Erythroblast (primary cell): ENCODE results near the gene MLANA.

Experiments
- GATA1 ChIP-seq: IDR thresholded peaks from 2 replicates; pipeline ENCODE4 v1.6.1; 2011; ENCODE audit warnings: low read depth, mild to moderate bottlenecking, control low read depth, low read length, moderate library complexity
- POLR2A ChIP-seq: IDR thresholded peaks from 2 replicates; pipeline ENCODE4 v1.6.1; 2011; ENCODE audit warnings: mild to moderate bottlenecking, low read length

DNA sequence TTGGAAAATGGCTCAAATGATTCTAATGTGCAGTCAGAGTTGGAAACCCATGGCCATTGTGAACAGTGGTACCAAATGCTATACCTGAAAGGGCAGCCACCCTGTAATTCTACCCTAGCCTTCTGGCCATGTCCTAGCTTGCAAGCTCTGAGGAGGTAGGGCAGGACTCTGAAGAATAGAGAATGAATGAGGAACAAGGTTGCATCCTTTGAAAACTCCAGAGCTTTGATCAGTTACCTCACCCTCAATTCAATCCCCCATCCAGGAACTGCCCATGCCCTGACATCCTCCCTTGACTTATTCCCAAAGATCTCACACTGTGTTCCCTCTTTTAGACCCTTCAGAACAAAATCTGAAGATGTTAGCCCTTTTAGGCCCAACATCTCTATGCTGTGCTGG is 40.0 kb upstream of the MLANA start:
- TF ChIP-seq POLR2A (no peak), GATA1 (no peak)
